Mucosa of descending colon (tissue), 3 donors: ENCODE data around the gene SYCP3. TPM values are rescaled to one million over a fixed set of nuclear protein-coding genes. Genes with fewer than 3 reads are reported as not detected.

ENCODE experiments used
- ATAC-seq: fragments of 200-7000 bp; cut with Tn5 transposase; one replicate; pipeline ENCODE4 v1.9.1; 2020; ENCODE audit warnings: mild to moderate bottlenecking, moderate library complexity
- DNase-seq, 3 donors: peaks; one replicate each; pipeline ENCODE4 v3.0.0-alpha.2; 2020
- H3K36me3 ChIP-seq: fragments of 200-600 bp; one replicate; pipeline ENCODE4 v1.8.0; 2021; ENCODE audit warnings: low read depth, mild to moderate bottlenecking
- H3K4me1 ChIP-seq: fragments of 200-600 bp; one replicate; pipeline ENCODE4 v1.8.0; 2021; ENCODE audit warnings: low read depth, mild to moderate bottlenecking
- H3K4me3 ChIP-seq: fragments of 200-600 bp; one replicate; pipeline ENCODE4 v1.8.0; 2021; ENCODE audit warnings: mild to moderate bottlenecking
- H3K9me3 ChIP-seq: fragments of 200-600 bp; one replicate; pipeline ENCODE4 v1.8.0; 2021; ENCODE audit warnings: mild to moderate bottlenecking
- intact Hi-C, 2 donors: fragments of 100-400 bp; cut with DNase I in 1 of 2; cut with micrococcal nuclease in 1 of 2; formaldehyde crosslinking; loops; one replicate each; pipeline versions ENCODE4 v1.11.0 to v1.11.1; 2022; cut with DNase I, micrococcal nuclease
- total RNA-seq, 3 donors: library from RNA; stranded (reverse); fragmentation: NEBNext Ultra II Directional in 2 of 3; extraction: Animal tissue kit (Norgen Biotek cat#: 25700) in 2 of 3; gene quantifications; one replicate each; pipeline versions ENCODE4 v1.2.1 to v1.2.4, GENCODE V29; 2021 to 2023
- TF ChIP-seq, protein P1 (sequence below): fragments of 200-600 bp; IDR thresholded peaks from one replicate; pipeline ENCODE4 v1.8.0; 2022; ENCODE audit warnings: antibody characterized with exemption, mild to moderate bottlenecking
- donor health status: DM: no; HTN: no; CAD: no; lungs with moderate emphysema.
- donor health status: DM: no; HTN: no; CAD: no.
- donor health status: DM: no; HTN: yes; CAD: no.

SYCP3 gene
- total RNA-seq, 3 donors from 2014 or later = 0.07 to 0.28 TPM; not detected in 1

DNA sequence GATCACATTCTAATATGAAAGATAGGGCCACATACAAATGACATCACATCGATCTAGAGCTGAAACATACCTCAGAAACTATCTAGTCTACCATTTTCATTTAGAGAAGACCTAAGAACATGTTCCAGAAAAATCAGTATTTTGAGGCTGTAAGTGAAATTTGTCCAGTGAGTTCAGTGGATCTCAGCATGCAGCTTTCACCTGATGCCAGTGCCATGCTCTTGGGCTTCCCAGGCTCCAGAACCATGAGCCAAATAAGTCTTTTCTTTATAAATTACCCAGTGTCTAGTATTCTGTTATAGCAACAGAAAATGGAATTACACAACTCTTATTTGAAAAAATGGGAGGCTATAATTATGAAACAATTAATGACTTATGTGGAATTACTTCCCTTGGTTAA, 32.9 kb downstream of the SYCP3 start:
- DNase-seq (no peak), ATAC-seq (no peak)
- H3K36me3 ChIP-seq = no peaks in the 10 kb centered on the region
- TF ChIP-seq, protein P1, sequence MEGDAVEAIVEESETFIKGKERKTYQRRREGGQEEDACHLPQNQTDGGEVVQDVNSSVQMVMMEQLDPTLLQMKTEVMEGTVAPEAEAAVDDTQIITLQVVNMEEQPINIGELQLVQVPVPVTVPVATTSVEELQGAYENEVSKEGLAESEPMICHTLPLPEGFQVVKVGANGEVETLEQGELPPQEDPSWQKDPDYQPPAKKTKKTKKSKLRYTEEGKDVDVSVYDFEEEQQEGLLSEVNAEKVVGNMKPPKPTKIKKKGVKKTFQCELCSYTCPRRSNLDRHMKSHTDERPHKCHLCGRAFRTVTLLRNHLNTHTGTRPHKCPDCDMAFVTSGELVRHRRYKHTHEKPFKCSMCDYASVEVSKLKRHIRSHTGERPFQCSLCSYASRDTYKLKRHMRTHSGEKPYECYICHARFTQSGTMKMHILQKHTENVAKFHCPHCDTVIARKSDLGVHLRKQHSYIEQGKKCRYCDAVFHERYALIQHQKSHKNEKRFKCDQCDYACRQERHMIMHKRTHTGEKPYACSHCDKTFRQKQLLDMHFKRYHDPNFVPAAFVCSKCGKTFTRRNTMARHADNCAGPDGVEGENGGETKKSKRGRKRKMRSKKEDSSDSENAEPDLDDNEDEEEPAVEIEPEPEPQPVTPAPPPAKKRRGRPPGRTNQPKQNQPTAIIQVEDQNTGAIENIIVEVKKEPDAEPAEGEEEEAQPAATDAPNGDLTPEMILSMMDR = no peak
- intact Hi-C loops = no loop called here
- H3K9me3 ChIP-seq = no peaks in the 10 kb centered on the region
- H3K4me1 ChIP-seq = peaks cover 39% of the 10 kb centered on the region
- H3K4me3 ChIP-seq = no peak overlapping the region

DNA sequence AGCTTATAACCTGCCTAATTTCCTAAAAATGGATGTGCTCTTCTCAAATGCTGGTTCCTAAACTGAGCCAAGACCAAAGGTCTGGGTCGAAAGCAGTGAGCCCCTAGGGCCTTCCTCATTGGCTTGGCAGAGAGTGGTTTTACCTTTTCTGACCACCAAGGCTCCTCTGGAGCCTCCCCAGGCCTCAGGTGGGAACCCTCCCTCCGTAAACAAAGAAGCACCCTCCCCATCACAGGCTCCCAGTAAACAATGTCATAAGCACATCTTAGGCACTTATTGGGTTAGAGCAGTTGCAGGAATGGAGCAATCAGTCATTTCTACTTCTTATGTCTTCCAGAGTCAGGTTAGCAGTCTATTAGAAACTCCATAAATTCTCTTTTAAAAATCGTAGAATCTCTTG, 35.8 kb downstream of the SYCP3 start:
- H3K4me1 ChIP-seq = peaks cover 45% of the 10 kb centered on the region

DNA sequence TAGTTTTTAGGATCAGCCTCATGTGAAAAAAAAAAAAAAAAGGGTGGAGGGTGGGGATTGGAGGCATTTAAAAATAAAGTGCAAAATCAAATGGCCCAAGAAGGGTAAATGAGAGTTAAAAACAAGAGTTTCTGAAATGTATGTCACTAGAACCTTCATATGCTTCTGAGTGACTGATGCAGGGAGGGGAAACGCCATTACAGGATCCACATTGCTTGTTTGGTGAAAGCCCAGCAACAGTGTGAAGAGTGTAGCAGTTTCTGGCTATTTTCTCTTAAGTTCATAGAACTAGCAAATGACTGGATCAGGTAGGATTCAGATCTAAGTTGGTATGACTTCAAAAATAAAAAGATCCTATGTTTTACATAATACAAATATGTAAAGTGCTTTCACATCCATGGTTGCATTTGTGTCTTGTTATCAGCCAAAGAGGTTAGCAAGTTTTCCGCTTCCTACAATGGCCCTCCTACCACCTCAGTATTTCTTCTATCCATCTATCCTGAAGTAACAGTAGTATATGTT, 38.9 kb downstream of the SYCP3 start:
- intact Hi-C loops = no loop called here
- no peaks in the 10 kb centered on the region for H3K36me3 ChIP-seq
- TF ChIP-seq, protein P1 = no peak
- no peak overlapping the region for H3K4me3 ChIP-seq
- ATAC-seq = no peak
- peaks cover 43% of the 10 kb centered on the region for H3K4me1 ChIP-seq
- H3K9me3 ChIP-seq = no peaks in the 10 kb centered on the region
- DNase-seq = no peak

More for the DNA sequence above, 35.8 kb downstream of the SYCP3 start:
- intact Hi-C loops = no loop called here
- no peak overlapping the region for H3K4me3 ChIP-seq
- H3K9me3 ChIP-seq = no peaks in the 10 kb centered on the region
- ATAC-seq (no peak), DNase-seq (no peak)
- TF ChIP-seq, protein P1 = no peak
- no peaks in the 10 kb centered on the region for H3K36me3 ChIP-seq

DNA sequence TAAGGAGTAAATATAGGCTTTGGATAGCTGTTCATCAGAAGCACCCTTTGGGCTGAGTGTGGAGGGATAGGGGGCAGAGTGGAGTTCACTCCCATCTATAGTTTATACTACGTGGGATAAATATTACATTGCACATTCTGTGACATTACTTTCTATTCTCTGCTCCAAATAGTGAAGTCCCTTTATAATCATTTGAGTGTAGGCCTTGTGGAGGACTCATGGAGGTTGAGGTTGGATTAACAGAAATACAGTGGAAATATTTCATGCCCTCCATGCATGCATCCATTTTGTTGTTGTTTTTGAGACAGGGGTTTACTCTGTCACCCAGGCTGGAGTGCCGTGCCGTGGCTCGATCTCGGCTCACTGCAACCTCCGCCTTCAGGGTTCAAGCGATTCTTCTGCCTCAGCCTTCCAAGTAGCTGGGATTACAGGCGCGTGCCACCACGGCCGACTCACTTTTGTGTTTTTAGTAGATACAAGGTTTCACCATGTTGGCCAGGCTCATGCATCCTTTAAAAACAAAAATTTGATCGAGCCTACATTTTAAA, 40.4 kb downstream of the SYCP3 start:
- ATAC-seq (no peak), DNase-seq (peak in 1 of 3 donors; percentile 47)

DNA sequence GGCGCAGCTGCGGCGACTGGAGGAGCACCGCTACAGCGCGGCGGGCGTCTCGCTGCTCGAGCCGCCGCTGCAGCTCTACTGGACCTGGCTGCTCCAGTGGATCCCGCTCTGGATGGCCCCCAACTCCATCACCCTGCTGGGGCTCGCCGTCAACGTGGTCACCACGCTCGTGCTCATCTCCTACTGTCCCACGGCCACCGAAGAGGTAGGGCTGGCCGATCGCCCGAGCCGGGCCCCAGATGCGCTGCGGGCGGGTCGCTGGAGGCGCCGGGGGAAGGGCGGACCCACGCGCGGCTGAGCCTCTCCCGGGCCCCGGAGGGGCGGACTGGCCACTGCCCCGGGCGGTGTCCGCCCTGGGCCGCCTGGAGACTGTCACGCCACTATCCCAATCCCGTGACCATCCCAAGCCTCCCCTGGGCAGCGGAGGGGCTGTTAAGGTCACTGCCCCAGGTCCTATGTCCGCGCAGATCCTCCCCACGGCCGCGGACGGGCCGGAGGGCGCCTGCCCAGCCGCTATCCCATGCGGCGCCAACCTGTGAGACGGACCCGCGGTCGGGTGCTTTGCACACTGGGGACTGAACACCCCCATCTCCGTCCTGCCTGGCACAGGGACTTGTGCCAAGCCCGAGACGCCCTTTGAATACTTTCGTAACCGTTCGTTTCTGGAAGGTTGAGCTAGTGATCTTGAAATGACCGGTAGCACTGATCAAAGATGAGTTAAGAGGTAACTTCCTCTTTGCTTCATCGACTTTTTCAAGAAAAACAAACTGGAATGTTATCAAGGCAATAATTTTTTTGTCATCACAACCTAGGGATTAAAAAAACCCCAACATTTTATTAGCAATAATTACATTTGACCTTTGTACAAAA, 41.1 kb downstream of the SYCP3 start:
- ATAC-seq = peak; percentile 63
- TF ChIP-seq, protein P1 = no peak
- peaks cover 51% of the 10 kb centered on the region for H3K4me1 ChIP-seq
- intact Hi-C loops = no loop called here
- peak overlapping the region; percentile 94 for H3K4me3 ChIP-seq
- peak; percentile 62 to 79 (median 75) for DNase-seq
- H3K36me3 ChIP-seq = no peaks in the 10 kb centered on the region
- H3K9me3 ChIP-seq = no peaks in the 10 kb centered on the region

More for the DNA sequence above, 40.4 kb downstream of the SYCP3 start:
- intact Hi-C loops = no loop called here
- TF ChIP-seq, protein P1 = no peak
- peaks cover 51% of the 10 kb centered on the region for H3K4me1 ChIP-seq
- no peaks in the 10 kb centered on the region for H3K36me3 ChIP-seq
- H3K4me3 ChIP-seq = no peak overlapping the region
- no peaks in the 10 kb centered on the region for H3K9me3 ChIP-seq
